Lower leg skin (tissue), 3 donors: ENCODE data around the gene MAGI2.

Experiments
- POLR2A ChIP-seq, 2 donors: fragments of 450-650 bp; IDR thresholded peaks; one replicate each; pipeline ENCODE4 v1.6.1; 2016 to 2017; ENCODE audit warnings: antibody characterized with exemption in 2 of 2, mild to moderate bottlenecking in 1 of 2, moderate library complexity in 1 of 2
- TF ChIP-seq, protein P1 (sequence below), 3 donors: fragments of 450-650 bp; IDR thresholded peaks; one replicate each; pipeline ENCODE4 v1.5.1; 2016; ENCODE audit warnings: antibody characterized with exemption in 3 of 3, mild to moderate bottlenecking in 3 of 3, moderate library complexity in 2 of 3

DNA sequence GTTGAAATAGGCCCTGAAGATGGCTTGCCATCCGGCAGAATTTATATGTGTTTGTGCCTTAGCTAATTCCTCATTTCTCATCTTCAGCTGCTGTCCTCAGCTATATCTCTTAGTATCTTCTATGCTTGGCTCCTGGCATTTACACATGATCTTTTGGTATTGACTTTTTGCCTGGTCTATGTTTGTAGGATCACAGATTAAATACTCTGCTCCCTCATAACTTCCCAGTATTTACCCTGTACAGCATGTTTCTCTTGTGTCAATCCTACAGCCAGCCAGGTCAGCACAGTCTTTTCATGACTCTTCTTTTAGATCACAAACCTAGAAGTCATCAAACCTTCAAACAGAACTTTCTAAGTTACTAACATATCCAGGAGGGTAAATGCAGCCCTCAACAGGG, 743.8 kb downstream of the MAGI2 start:
- TF ChIP-seq, protein P1, sequence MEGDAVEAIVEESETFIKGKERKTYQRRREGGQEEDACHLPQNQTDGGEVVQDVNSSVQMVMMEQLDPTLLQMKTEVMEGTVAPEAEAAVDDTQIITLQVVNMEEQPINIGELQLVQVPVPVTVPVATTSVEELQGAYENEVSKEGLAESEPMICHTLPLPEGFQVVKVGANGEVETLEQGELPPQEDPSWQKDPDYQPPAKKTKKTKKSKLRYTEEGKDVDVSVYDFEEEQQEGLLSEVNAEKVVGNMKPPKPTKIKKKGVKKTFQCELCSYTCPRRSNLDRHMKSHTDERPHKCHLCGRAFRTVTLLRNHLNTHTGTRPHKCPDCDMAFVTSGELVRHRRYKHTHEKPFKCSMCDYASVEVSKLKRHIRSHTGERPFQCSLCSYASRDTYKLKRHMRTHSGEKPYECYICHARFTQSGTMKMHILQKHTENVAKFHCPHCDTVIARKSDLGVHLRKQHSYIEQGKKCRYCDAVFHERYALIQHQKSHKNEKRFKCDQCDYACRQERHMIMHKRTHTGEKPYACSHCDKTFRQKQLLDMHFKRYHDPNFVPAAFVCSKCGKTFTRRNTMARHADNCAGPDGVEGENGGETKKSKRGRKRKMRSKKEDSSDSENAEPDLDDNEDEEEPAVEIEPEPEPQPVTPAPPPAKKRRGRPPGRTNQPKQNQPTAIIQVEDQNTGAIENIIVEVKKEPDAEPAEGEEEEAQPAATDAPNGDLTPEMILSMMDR (IDR thresholded peaks at IDR 0.05), result no peak
- TF ChIP-seq POLR2A (IDR thresholded peaks at IDR 0.05), result no peak
